ENCODE results near the gene CLMN.
"Not testable (repeated sequence)": the region's sequence is repeated elsewhere in the genome, so short reads cannot be mapped to it uniquely, and the experiment has no call there.

Gene CLMN

DNA sequence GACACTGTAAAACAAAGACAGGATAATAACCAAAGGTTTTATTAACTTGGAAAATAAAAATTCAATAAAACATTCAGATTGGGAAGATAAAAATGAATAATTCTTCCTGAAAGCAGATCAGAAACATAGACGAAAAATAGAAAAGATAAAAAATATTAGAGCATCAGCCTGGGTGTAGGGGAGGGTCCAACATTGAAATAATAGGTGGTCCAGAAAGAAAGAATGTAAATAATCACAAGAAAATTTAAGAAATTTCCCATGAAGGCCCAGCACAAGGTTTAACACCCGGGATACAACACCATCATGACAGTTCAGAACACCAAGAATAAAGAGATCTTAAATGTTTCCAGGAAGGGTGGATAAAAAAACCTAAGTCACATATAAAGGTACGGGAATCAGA, 131.3 kb downstream of the CLMN start:
- peaks cover 30% of the 10 kb centered on the region for H3K27me3 Mint-ChIP-seq (ENCODE audit: low read depth)
- H3K27ac Mint-ChIP-seq = no peak overlapping the region
- H3K4me1 Mint-ChIP-seq (ENCODE audit: low read depth) = peaks cover 3% of the 10 kb centered on the region
- peaks cover 11% of the 10 kb centered on the region for H3K9me3 Mint-ChIP-seq
- H3K4me3 Mint-ChIP-seq = no peak overlapping the region
- peaks cover 3% of the 10 kb centered on the region for H3K36me3 Mint-ChIP-seq (ENCODE audit: low read depth)

DNA sequence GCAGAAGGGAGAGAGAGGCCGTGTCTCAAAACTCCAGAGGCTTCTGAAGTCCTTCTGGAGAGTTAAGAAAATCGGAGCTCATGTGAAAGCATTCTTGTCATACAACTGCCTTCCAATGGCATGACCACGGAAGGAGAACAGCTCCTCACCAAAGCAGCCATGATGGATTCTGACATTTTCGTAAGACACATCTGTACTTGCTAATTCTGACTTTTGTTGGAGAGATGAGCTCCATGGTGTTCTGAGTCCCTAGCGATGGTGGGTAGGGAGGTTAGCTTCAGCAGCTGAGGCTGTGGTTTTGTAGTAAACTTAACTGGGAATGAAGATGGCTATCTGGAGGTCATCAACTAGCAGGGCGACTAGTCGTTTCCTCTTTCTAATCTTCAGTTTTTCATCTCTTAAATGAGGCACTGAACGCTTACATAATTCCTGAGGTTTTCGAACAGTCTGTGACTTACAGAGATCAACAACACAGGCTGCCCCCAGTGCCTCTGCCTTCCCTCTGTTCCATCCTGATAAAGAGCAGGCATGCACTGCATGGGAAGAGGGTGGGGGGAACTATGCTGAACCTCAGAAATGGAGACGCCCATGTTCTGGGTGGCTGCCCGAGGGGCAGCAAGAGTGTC, 133.8 kb downstream of the CLMN start:
- peaks cover 30% of the 10 kb centered on the region for H3K27me3 Mint-ChIP-seq (ENCODE audit: low read depth)
- H3K4me3 Mint-ChIP-seq = no peak overlapping the region
- H3K36me3 Mint-ChIP-seq (ENCODE audit: low read depth) = peaks cover 3% of the 10 kb centered on the region
- no peak overlapping the region for H3K27ac Mint-ChIP-seq
- peaks cover 3% of the 10 kb centered on the region for H3K4me1 Mint-ChIP-seq (ENCODE audit: low read depth)
- H3K9me3 Mint-ChIP-seq = peaks cover 11% of the 10 kb centered on the region

DNA sequence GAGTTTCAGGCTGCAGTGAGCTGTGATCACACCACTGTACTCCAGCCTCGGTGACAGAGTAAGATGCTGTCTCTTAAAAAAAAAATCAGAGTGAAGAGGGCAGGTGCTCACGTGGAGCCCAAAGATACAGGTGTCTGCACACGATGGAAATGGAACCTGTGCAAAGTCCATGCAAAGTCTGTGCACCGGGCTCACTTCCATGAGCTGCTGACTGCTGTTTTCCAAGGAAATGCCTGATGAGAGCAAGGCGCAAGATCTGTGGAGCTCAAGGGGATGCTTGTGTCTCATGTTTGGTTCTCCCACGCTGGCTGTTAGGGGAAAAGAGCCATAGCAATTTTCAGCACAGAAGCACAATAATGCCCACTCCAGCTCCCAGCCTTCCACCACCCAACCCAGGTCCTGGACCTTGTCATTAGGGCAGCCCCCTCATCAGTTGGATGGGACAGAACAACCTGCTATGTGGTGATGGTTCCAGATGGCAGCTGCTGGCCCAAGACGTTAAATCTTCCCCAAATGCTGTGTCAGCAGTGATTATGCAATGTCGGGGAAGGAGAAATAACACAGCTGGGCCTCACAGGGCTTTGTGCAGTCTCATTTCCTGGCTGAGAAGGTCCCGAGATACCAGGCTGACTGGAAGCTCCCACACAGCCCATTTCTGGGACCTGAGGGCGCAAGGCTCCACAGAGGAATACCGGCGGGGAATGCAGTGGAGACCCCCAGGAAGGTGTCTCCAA, 134.5 kb downstream of the CLMN start:
- Mint-ChIP-seq H3K4me3 (no peak overlapping the region), H3K27me3 (ENCODE audit: low read depth) (peaks cover 30% of the 10 kb centered on the region), H3K4me1 (ENCODE audit: low read depth) (peaks cover 3% of the 10 kb centered on the region), H3K36me3 (ENCODE audit: low read depth) (peaks cover 3% of the 10 kb centered on the region), H3K27ac (no peak overlapping the region), H3K9me3 (peaks cover 11% of the 10 kb centered on the region)

GRCh38 chr14:95184413-95184790, 135.3 kb downstream of the CLMN start:
- Mint-ChIP-seq H3K27me3 (ENCODE audit: low read depth) (peaks cover 25% of the 10 kb centered on the region), H3K27ac (no peak overlapping the region), H3K36me3 (ENCODE audit: low read depth) (peaks cover 3% of the 10 kb centered on the region), H3K4me1 (ENCODE audit: low read depth) (peaks cover 3% of the 10 kb centered on the region), H3K9me3 (peaks cover 11% of the 10 kb centered on the region), H3K4me3 (no peak overlapping the region)

DNA sequence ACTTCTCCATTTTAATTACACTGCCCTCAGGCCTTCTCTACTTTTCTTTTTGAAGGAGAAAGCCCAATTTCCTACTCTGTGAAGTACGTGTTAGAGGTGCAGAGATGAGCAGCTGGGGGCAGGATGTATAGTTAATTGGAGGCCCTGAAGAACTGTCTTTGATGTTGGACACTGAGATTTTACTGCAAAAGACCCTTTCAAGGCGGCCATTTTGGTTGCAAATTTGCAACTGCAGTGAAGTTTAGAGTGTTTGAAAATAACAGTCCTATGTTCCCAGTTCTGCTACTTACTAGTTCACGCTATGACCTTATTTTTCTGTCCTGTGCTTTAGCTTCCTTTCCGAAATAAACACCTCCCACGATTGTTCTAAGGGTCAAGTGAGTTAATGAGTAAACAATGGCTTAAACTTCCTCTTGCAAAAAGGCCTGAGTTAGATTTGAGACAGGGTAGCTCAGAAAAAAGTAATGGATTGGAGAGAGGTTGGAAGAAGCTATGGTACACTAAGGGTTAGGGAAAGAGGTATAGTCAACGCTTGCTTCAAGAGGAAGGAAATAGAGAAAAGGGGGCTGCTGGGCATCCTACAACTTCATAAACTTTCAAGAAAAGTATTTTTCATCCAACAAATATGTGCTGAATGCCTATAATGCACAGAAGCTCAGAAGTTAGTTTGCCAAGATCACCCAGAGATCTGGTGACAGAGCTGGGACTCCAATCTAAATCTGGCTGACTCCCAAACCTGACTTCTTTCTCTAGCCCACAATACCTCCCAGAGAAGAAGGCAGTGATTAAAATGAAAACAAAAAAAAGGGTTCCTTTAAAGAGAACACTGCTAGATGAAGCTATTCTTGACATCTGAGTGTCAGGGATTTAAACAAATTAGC, 135.9 kb downstream of the CLMN start:
- Mint-ChIP-seq H3K4me1 (ENCODE audit: low read depth) (peaks cover 3% of the 10 kb centered on the region), H3K4me3 (no peak overlapping the region), H3K36me3 (ENCODE audit: low read depth) (peaks cover 3% of the 10 kb centered on the region), H3K9me3 (peaks cover 11% of the 10 kb centered on the region), H3K27ac (no peak overlapping the region), H3K27me3 (ENCODE audit: low read depth) (peaks cover 25% of the 10 kb centered on the region)

GRCh38 chr14:95183082-95183481, 136.6 kb downstream of the CLMN start:
- Mint-ChIP-seq H3K27me3 (ENCODE audit: low read depth) (peaks cover 23% of the 10 kb centered on the region), H3K9me3 (peaks cover 9% of the 10 kb centered on the region), H3K4me3 (no peak overlapping the region), H3K36me3 (ENCODE audit: low read depth) (peaks cover 3% of the 10 kb centered on the region), H3K4me1 (ENCODE audit: low read depth) (peaks cover 3% of the 10 kb centered on the region), H3K27ac (no peak overlapping the region)

- H3K27ac Mint-ChIP-seq = no peak overlapping the region
- no peak overlapping the region for H3K4me3 Mint-ChIP-seq
- H3K36me3 Mint-ChIP-seq (ENCODE audit: low read depth) = peaks cover 3% of the 10 kb centered on the region
- H3K9me3 Mint-ChIP-seq = peaks cover 4% of the 10 kb centered on the region
- H3K4me1 Mint-ChIP-seq (ENCODE audit: low read depth) = peaks cover 3% of the 10 kb centered on the region
- H3K27me3 Mint-ChIP-seq (ENCODE audit: low read depth) = peaks cover 24% of the 10 kb centered on the region
Observed at GRCh38 chr14:95182379-95182778, 137.3 kb downstream of the CLMN start.

DNA sequence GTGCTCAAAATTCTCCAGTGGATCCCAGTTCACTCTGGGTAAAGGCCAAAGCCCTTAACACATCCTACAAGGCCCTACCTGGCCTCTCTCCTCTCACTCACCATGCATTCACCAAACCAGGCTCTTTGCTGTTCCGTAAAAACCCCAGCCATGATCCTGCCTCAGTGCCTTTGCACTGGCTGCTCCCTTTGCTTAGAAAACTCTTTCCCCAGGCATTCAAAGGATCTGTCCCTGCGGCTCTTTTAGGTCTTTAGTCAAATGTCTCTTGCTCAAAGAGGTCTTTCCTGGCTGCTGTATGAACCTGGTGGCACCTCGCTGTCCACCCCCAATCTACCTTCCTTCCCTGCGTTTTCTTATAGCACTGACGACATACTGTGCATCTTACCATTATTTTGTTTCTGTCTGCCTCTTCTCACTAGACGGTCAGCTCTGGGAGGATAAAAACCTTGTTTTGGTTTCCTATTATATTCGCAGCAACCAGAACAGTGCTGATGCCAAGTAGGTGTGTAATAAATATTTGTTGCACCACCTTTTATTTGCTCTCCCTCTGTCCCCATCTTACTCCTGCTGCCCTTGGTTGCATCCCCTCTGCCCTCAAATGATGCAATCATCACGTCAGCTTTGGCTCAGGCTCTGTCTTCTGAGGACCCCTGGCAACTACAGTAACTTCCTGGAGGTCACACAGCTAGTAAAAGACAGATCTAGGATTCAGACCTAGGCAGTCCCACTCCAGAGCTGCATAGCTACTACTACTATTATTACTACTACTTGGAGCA, 138.6 kb downstream of the CLMN start:
- Mint-ChIP-seq H3K4me3 (no peak overlapping the region), H3K27ac (no peak overlapping the region), H3K36me3 (ENCODE audit: low read depth) (no peaks in the 10 kb centered on the region), H3K27me3 (ENCODE audit: low read depth) (peaks cover 12% of the 10 kb centered on the region), H3K9me3 (no peaks in the 10 kb centered on the region), H3K4me1 (ENCODE audit: low read depth) (peaks cover 3% of the 10 kb centered on the region)

GRCh38 chr14:95175670-95176069, 144.0 kb downstream of the CLMN start:
- not testable (repeated sequence) for H3K4me1 Mint-ChIP-seq (ENCODE audit: low read depth); H3K27ac Mint-ChIP-seq; H3K4me3 Mint-ChIP-seq; H3K9me3 Mint-ChIP-seq; H3K36me3 Mint-ChIP-seq (ENCODE audit: low read depth)
- peaks cover 16% of the 10 kb centered on the region for H3K27me3 Mint-ChIP-seq (ENCODE audit: low read depth)

DNA sequence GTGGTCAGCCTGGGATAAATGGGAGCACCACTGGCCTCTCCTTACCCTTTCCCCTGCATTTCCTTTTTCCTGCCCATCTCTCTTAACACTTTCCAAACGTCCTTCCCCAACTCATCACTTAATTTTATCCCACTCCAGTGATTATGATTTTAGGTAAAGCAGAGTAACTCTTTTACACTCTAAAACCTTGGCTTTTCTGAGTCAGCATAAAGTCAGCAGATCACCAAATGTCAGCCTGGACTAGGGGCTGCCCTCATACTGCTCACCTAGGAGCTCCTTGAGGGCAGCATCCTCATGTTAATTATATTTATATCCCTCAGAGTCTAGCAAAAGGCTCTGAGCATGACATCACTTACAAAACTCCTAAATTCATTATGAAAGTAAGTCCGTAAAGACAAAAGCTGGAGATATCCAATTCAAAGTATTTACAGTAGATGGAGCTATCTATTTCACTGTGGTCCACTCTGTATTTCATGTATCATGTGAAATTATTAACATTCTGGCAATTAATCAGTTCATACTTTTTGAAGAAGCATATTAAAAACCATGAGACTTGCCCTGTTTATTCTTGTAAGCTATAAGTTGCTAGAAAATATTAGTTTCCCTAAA, 145.4 kb downstream of the CLMN start:
- H3K9me3 Mint-ChIP-seq = no peaks in the 10 kb centered on the region
- no peaks in the 10 kb centered on the region for H3K36me3 Mint-ChIP-seq (ENCODE audit: low read depth)
- H3K4me3 Mint-ChIP-seq = no peak overlapping the region
- H3K4me1 Mint-ChIP-seq (ENCODE audit: low read depth) = no peaks in the 10 kb centered on the region
- no peak overlapping the region for H3K27ac Mint-ChIP-seq
- H3K27me3 Mint-ChIP-seq (ENCODE audit: low read depth) = peaks cover 16% of the 10 kb centered on the region

- Mint-ChIP-seq H3K27me3 (ENCODE audit: low read depth) (peaks cover 16% of the 10 kb centered on the region), H3K4me3 (no peak overlapping the region), H3K4me1 (ENCODE audit: low read depth) (no peaks in the 10 kb centered on the region), H3K27ac (no peak overlapping the region), H3K36me3 (ENCODE audit: low read depth) (no peaks in the 10 kb centered on the region), H3K9me3 (no peaks in the 10 kb centered on the region)
Observed at GRCh38 chr14:95173518-95173917, 146.2 kb downstream of the CLMN start.

GRCh38 chr14:95167177-95167576, 152.5 kb downstream of the CLMN start:
- peaks cover 3% of the 10 kb centered on the region for H3K27me3 Mint-ChIP-seq (ENCODE audit: low read depth)
- H3K9me3 Mint-ChIP-seq = peaks cover 27% of the 10 kb centered on the region
- no peaks in the 10 kb centered on the region for H3K4me1 Mint-ChIP-seq (ENCODE audit: low read depth)
- peaks cover 6% of the 10 kb centered on the region for H3K36me3 Mint-ChIP-seq (ENCODE audit: low read depth)
- H3K27ac Mint-ChIP-seq = no peak overlapping the region
- no peak overlapping the region for H3K4me3 Mint-ChIP-seq

DNA sequence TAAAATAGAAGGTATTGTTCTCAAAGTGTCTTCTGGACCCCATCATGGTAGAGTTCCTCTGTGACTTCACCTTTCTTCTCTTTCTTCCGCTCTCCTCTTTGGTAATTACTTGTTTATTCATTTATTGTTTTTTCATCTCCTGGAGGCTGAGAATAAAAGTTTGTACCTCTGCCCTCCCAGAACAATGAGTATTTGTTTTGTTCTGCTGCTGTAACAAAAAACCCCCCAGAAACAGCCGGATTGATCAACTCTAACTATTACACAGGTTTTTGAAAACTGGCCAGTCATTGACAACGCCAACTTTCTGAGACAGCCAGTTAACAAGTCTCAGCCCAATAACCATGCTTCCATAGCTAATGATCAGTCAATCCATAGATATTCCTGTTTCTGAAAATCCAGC, 154.2 kb downstream of the CLMN start:
- H3K36me3 Mint-ChIP-seq (ENCODE audit: low read depth) = peaks cover 6% of the 10 kb centered on the region
- H3K27ac Mint-ChIP-seq = no peak overlapping the region
- no peak overlapping the region for H3K4me3 Mint-ChIP-seq
- no peaks in the 10 kb centered on the region for H3K27me3 Mint-ChIP-seq (ENCODE audit: low read depth)
- peaks cover 27% of the 10 kb centered on the region for H3K9me3 Mint-ChIP-seq
- H3K4me1 Mint-ChIP-seq (ENCODE audit: low read depth) = no peaks in the 10 kb centered on the region

DNA sequence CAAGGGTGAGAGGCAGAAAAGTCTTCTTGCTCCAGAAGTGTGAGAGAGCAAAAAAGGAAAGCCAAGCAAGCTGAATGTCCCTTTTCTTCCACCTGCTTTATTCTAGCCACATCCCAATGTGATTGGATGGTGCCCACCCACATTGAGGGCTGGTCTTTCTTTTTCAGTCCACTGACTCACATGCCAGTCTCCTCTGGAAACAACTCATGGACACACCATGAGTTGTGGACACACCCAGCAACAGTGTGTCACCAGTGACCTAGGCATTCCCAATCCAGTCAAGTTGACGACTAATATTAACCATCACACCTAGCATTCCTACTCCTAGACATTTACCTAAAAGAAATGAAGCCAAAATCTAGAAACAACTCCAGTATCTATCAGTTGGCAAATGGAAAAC, 155.2 kb downstream of the CLMN start:
- Mint-ChIP-seq H3K27ac (no peak overlapping the region), H3K27me3 (ENCODE audit: low read depth) (no peaks in the 10 kb centered on the region), H3K36me3 (ENCODE audit: low read depth) (peaks cover 6% of the 10 kb centered on the region), H3K9me3 (peaks cover 27% of the 10 kb centered on the region), H3K4me3 (no peak overlapping the region), H3K4me1 (ENCODE audit: low read depth) (no peaks in the 10 kb centered on the region)
